Thoracic aorta (tissue), 2 donors: ENCODE measurements around the gene VWDE. TPM values are rescaled to one million over a fixed set of nuclear protein-coding genes. Genes with fewer than 3 reads are reported as not detected.
A peak's percentile ranks its signal among the peaks of the same experiment; 100 is the strongest.
"Not testable (repeated sequence)": the region's sequence is repeated elsewhere in the genome, so short reads cannot be mapped to it uniquely, and the experiment has no call there.

Experiments used
- ATAC-seq: fragments of 150-250 bp; one replicate; pipeline ENCODE4 v1.8.0; 2017; ENCODE audit warnings: low read depth; ENCODE audit not compliant: insufficient number of reproducible peaks, low FRiP score
- DNase-seq: peaks from one replicate; pipeline ENCODE4 v3.0.0-alpha.2; 2020; ENCODE audit warnings: low spot score
- H3K27ac ChIP-seq, 2 donors: fragments of 200-600 bp; sonication (generic); 1 replicate in 1 of 2; 2 replicates in 1 of 2; pipeline ENCODE4 v1.5.1; 2016; ENCODE audit warnings: mild to moderate bottlenecking in 2 of 2, moderate library complexity in 2 of 2
- H3K27me3 ChIP-seq: fragments of 200-600 bp; sonication (generic); replicated peaks from 2 replicates; pipeline ENCODE4 v1.6.0; 2016; ENCODE audit warnings: mild to moderate bottlenecking; ENCODE audit not compliant: insufficient read depth
- H3K36me3 ChIP-seq: fragments of 200-600 bp; sonication (generic); one replicate; pipeline ENCODE4 v1.5.1; 2016
- H3K4me1 ChIP-seq, 2 donors: fragments of 200-600 bp; sonication (generic); 1 replicate in 1 of 2; 2 replicates in 1 of 2; pipeline versions ENCODE4 v1.5.1 to v1.6.0; 2016; ENCODE audit warnings: low read depth in 2 of 2, mild to moderate bottlenecking in 1 of 2; ENCODE audit not compliant: control insufficient read depth in 1 of 2
- H3K4me3 ChIP-seq: fragments of 200-600 bp; sonication (generic); 2 replicates; pipeline ENCODE4 v1.5.1; 2016; ENCODE audit warnings: mild to moderate bottlenecking
- H3K9me3 ChIP-seq: fragments of 200-600 bp; sonication (generic); 2 replicates; pipeline ENCODE4 v1.5.1; 2016
- total RNA-seq, 2 donors: library from RNA; depleted of rRNA; stranded (reverse); fragments of >200 nt; gene quantifications; one replicate each; pipeline versions ENCODE4 v1.1.0 to v1.2.3, GENCODE V29; 2016
- TF ChIP-seq, protein P1 (sequence below): fragments of 200-600 bp; sonication (generic); IDR thresholded peaks from one replicate; pipeline ENCODE4 v1.5.1; 2019; ENCODE audit warnings: antibody characterized with exemption

VWDE gene
- under 1 TPM in 1 of 2 donors, not detected in 1; 0.14 TPM for total RNA-seq

DNA sequence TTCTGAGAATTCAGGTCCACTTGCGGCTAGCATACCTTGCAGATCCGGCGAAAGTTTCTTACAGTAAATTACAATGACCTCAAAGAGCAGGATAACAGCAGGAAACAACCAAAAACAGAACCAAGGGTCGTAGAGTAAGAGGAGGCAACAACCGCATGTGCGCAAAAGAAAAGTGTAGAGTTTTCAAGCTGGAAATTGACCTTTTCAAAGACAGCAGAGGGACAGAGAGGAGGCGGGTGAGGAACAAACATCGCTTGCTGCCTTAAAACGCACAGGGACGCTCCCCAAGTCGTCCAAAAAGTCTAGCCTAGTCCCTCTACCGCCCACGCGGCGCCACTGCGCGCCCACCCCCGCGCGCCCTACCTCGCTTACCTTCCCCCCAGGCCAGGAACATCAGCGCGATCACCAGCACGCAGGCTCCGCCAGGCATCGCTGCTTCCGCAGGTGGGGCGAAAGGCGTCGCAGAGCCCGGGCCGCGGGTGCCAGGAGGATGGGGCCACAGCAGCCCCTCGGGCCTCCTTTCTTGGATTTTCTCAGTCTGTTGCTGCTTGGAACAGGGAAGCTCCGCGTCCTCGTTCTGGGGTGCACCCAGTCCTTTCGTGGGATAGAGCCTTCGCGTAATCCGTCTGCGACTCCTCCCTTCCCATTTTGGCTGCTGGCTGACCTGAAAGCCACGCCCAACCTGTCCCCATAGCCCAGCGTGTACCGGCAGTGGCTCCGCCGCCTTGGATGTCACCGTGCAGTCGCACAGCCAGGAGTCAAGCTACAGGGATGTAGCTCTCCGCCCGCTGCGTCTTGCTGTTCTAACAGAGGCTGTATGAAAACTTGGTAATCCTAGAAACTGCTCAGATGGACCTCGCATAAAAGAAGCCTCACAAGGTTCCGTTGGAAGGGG lies at the start of gene VWDE:
VWDE (minus strand) TSS at position 579 of the 895 bp plus-strand sequence; CDS start at position 430, 149 bp downstream.
- TF ChIP-seq, protein P1, sequence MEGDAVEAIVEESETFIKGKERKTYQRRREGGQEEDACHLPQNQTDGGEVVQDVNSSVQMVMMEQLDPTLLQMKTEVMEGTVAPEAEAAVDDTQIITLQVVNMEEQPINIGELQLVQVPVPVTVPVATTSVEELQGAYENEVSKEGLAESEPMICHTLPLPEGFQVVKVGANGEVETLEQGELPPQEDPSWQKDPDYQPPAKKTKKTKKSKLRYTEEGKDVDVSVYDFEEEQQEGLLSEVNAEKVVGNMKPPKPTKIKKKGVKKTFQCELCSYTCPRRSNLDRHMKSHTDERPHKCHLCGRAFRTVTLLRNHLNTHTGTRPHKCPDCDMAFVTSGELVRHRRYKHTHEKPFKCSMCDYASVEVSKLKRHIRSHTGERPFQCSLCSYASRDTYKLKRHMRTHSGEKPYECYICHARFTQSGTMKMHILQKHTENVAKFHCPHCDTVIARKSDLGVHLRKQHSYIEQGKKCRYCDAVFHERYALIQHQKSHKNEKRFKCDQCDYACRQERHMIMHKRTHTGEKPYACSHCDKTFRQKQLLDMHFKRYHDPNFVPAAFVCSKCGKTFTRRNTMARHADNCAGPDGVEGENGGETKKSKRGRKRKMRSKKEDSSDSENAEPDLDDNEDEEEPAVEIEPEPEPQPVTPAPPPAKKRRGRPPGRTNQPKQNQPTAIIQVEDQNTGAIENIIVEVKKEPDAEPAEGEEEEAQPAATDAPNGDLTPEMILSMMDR: no peak
- H3K4me1 ChIP-seq: peaks cover 0 to 4% of the 10 kb centered on the region in 2 donors
- H3K36me3 ChIP-seq: no peaks in the 10 kb centered on the region
- DNase-seq (no peak), ATAC-seq (no peak)
- H3K27me3 ChIP-seq: no peaks in the 10 kb centered on the region
- H3K4me3 ChIP-seq: peak within 1 kb of the TSS; percentile 61
- H3K9me3 ChIP-seq: no peaks in the 10 kb centered on the region
- no peak within 1 kb of the TSS for H3K27ac ChIP-seq

DNA sequence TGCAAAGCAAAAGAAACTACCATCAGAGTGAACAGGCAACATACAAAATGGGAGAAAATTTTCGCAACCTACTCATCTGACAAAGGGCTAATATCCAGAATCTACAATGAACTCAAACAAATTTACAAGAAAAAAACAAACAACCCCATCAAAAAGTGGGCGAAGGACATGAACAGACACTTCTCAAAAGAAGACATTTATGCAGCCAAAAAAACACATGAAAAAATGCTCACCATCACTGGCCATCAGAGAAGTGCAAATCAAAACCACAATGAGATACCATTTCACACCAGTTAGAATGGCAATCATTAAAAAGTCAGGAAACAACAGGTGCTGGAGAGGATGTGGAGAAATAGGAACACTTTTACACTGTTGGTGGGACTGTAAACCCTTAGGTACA lies 49.5 kb upstream of the VWDE start:
- not testable (repeated sequence) for H3K36me3 ChIP-seq, H3K27ac ChIP-seq, H3K27me3 ChIP-seq, H3K4me1 ChIP-seq, ATAC-seq, H3K4me3 ChIP-seq, DNase-seq, H3K9me3 ChIP-seq

DNA sequence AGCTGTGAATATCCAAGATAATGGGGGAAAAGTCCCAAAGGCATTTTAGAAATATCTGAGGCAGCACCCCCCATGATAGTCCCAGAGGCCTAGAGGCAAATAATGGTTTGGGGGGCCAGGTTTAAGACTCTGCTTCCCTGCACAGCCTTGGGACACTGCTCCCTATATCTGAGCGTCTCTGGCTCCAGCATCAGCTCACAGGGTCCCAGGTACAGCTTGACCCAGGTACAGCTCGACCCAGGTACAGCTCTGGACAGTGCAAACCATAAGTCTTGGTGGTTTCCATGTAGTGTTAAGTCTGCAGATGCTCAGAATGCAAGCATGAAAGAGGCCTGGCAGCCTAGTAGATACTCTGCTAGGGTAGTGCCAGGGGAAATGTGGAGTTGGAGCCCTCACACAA lies 47.0 kb upstream of the VWDE start:
- Histone ChIP-seq H3K4me1 (no peaks in the 10 kb centered on the region), H3K27ac (no peak overlapping the region), H3K9me3 (no peaks in the 10 kb centered on the region), H3K36me3 (no peaks in the 10 kb centered on the region), H3K4me3 (no peak overlapping the region), H3K27me3 (no peaks in the 10 kb centered on the region)
- ATAC-seq (no peak), DNase-seq (no peak)
- TF ChIP-seq, protein P1: no peak

DNA sequence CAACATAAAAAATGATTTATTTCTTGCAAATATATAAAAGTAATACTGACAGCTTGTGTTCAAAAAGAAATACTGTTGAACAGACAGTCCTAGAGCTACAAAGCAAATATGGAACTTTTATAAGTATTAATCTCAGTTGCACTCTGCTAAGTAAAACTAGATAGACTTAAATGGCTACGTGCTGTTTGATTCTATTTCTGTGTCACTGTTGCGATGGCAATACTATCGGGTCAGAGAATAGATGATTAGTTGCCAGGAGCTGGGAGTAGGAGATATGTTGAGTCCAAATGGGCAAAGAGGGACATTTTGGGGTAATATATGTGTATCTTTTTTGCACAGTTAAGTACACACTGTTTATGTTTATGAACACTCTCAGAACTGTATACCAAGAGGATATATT lies 41.1 kb upstream of the VWDE start:
- H3K27ac ChIP-seq: no peak overlapping the region
- DNase-seq (no peak), ATAC-seq (no peak)
- H3K9me3 ChIP-seq: no peaks in the 10 kb centered on the region
- TF ChIP-seq, protein P1: no peak
- no peaks in the 10 kb centered on the region for H3K36me3 ChIP-seq
- no peaks in the 10 kb centered on the region for H3K27me3 ChIP-seq
- no peak overlapping the region for H3K4me3 ChIP-seq
- no peaks in the 10 kb centered on the region for H3K4me1 ChIP-seq

DNA sequence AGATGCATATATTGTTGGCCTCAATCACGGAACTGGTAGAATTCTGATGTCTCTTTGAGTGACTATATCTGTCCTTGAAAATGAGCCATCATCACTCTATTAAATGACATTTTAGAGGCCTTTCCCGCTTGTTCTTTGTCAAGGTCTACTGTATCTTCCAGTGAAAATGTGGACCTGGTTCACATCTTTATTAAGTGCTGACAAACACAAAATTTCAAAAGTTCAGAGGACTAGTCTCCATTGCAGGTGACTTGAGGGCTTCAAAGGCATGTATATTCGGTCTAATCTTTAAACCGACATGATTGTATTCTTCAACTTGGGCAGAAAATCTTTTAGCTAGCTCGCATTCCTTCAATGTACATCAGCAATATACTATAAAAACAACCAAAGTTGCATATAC lies 36.6 kb upstream of the VWDE start:
- no peaks in the 10 kb centered on the region for H3K36me3 ChIP-seq
- no peaks in the 10 kb centered on the region for H3K4me1 ChIP-seq
- TF ChIP-seq, protein P1: no peak
- no peak overlapping the region for H3K4me3 ChIP-seq
- DNase-seq: no peak
- H3K9me3 ChIP-seq: no peaks in the 10 kb centered on the region
- no peaks in the 10 kb centered on the region for H3K27me3 ChIP-seq
- no peak for ATAC-seq
- no peak overlapping the region for H3K27ac ChIP-seq
